Neutrophil (primary cell): ENCODE results near the gene ZNF536.

Source experiments
- H3K27ac ChIP-seq: fragments of 200-600 bp; sonication (generic); 2 replicates; pipeline ENCODE4 v1.5.1; 2016; ENCODE audit warnings: mild to moderate bottlenecking, moderate library complexity
- H3K27me3 ChIP-seq: fragments of 200-600 bp; sonication (generic); 2 replicates; pipeline ENCODE4 v1.6.0; 2016; ENCODE audit warnings: mild to moderate bottlenecking
- H3K36me3 ChIP-seq: fragments of 200-600 bp; sonication (generic); 2 replicates; pipeline ENCODE4 v1.5.1; 2017
- H3K4me1 ChIP-seq, 2 experiments: fragments of 200-600 bp in 1 of 2; sonication (generic) in 1 of 2; 1 replicate in 1 of 2; 2 replicates in 1 of 2; pipeline versions ENCODE4 v1.5.1 to v1.6.1; 2013 to 2016; ENCODE audit warnings: low read depth in 1 of 2, low read length in 1 of 2, mild to moderate bottlenecking in 1 of 2, moderate library complexity in 1 of 2; ENCODE audit not compliant: control insufficient read depth in 1 of 2, insufficient read depth in 1 of 2
- H3K4me3 ChIP-seq, 2 experiments: fragments of 200-600 bp in 1 of 2; sonication (generic) in 1 of 2; 1 replicate in 1 of 2; 2 replicates in 1 of 2; pipeline ENCODE4 v1.5.1; 2013 to 2016; ENCODE audit warnings: low read depth in 1 of 2, low read length in 1 of 2, mild to moderate bottlenecking in 1 of 2, moderate library complexity in 1 of 2
- H3K9me3 ChIP-seq: fragments of 200-600 bp; sonication (generic); 2 replicates; pipeline ENCODE4 v1.5.1; 2016
- CTCF ChIP-seq: fragments of 200-600 bp; sonication (generic); IDR thresholded peaks from 2 replicates; pipeline ENCODE4 v1.5.1; 2016; ENCODE audit warnings: antibody characterized with exemption

ZNF536 gene

GRCh38 chr19:30374865-30375552, 2.8 kb downstream of the ZNF536 start:
- no peak for TF ChIP-seq CTCF
- peaks cover 64% of the 10 kb centered on the region for H3K27me3 ChIP-seq
- no peak overlapping the region for H3K27ac ChIP-seq
- no peak overlapping the region for H3K4me3 ChIP-seq
- H3K4me1 ChIP-seq = no peaks in the 10 kb centered on the region
- no peaks in the 10 kb centered on the region for H3K9me3 ChIP-seq
- no peaks in the 10 kb centered on the region for H3K36me3 ChIP-seq

GRCh38 chr19:30375553-30376031, 3.4 kb downstream of the ZNF536 start:
- no peaks in the 10 kb centered on the region for H3K9me3 ChIP-seq
- no peak overlapping the region for H3K4me3 ChIP-seq
- H3K4me1 ChIP-seq = no peaks in the 10 kb centered on the region
- peaks cover 60% of the 10 kb centered on the region for H3K27me3 ChIP-seq
- no peaks in the 10 kb centered on the region for H3K36me3 ChIP-seq
- no peak for TF ChIP-seq CTCF
- no peak overlapping the region for H3K27ac ChIP-seq

- H3K4me3 ChIP-seq = no peak overlapping the region
- no peaks in the 10 kb centered on the region for H3K9me3 ChIP-seq
- TF ChIP-seq CTCF = no peak
- H3K27me3 ChIP-seq = peaks cover 60% of the 10 kb centered on the region
- H3K4me1 ChIP-seq = no peaks in the 10 kb centered on the region
- H3K27ac ChIP-seq = no peak overlapping the region
- no peaks in the 10 kb centered on the region for H3K36me3 ChIP-seq
These were observed 4.1 kb downstream of the ZNF536 start for GRCh38 chr19:30376272-30376671.

- Histone ChIP-seq H3K36me3 (no peaks in the 10 kb centered on the region), H3K27me3 (peaks cover 58% of the 10 kb centered on the region)
These were observed 4.7 kb downstream of the ZNF536 start for GRCh38 chr19:30376826-30377425.

GRCh38 chr19:30378701-30379100, 6.5 kb downstream of the ZNF536 start:
- H3K36me3 ChIP-seq = no peaks in the 10 kb centered on the region
- H3K27me3 ChIP-seq = peaks cover 40% of the 10 kb centered on the region
- no peak for TF ChIP-seq CTCF
- no peaks in the 10 kb centered on the region for H3K4me1 ChIP-seq
- no peak overlapping the region for H3K4me3 ChIP-seq
- H3K27ac ChIP-seq = no peak overlapping the region
- H3K9me3 ChIP-seq = no peaks in the 10 kb centered on the region

More at GRCh38 chr19:30376826-30377425, 4.7 kb downstream of the ZNF536 start:
- H3K4me3 ChIP-seq = no peak overlapping the region
- TF ChIP-seq CTCF = no peak
- H3K4me1 ChIP-seq = no peaks in the 10 kb centered on the region
- H3K9me3 ChIP-seq = no peaks in the 10 kb centered on the region
- no peak overlapping the region for H3K27ac ChIP-seq
